PC-9 (cell line): ENCODE results near the gene CCDC9B.

Experiments used
- EZH2 ChIP-seq: fragments of 200-600 bp; sonication (generic); IDR thresholded peaks from 2 replicates; pipeline ENCODE4 v1.8.0; 2017; ENCODE audit warnings: antibody characterized with exemption, low read depth
- TF ChIP-seq, protein P1 (sequence below): fragments of 200-600 bp; sonication (generic); conservative IDR thresholded peaks from 2 replicates; pipeline ENCODE4 v1.6.1; 2017; ENCODE audit warnings: mixed run types, antibody characterized with exemption, mild to moderate bottlenecking, moderate library complexity

GRCh38 chr15:40286061-40286532 lies 54.6 kb downstream of the CCDC9B start:
- no peak for TF ChIP-seq EZH2
- TF ChIP-seq, protein P1, sequence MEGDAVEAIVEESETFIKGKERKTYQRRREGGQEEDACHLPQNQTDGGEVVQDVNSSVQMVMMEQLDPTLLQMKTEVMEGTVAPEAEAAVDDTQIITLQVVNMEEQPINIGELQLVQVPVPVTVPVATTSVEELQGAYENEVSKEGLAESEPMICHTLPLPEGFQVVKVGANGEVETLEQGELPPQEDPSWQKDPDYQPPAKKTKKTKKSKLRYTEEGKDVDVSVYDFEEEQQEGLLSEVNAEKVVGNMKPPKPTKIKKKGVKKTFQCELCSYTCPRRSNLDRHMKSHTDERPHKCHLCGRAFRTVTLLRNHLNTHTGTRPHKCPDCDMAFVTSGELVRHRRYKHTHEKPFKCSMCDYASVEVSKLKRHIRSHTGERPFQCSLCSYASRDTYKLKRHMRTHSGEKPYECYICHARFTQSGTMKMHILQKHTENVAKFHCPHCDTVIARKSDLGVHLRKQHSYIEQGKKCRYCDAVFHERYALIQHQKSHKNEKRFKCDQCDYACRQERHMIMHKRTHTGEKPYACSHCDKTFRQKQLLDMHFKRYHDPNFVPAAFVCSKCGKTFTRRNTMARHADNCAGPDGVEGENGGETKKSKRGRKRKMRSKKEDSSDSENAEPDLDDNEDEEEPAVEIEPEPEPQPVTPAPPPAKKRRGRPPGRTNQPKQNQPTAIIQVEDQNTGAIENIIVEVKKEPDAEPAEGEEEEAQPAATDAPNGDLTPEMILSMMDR = no peak
